Hepatocyte (in vitro differentiated cells): ENCODE results near the gene EEFSEC.

Experiments used
- EZH2 ChIP-seq: fragments of 200-600 bp; sonication (generic); IDR thresholded peaks from 2 replicates; pipeline ENCODE4 v1.6.1; 2016; ENCODE audit warnings: antibody characterized with exemption, mild to moderate bottlenecking, borderline replicate concordance
- EZH2phosphoT487 ChIP-seq: fragments of 200-600 bp; sonication (generic); IDR thresholded peaks from one replicate; pipeline ENCODE4 v1.6.1; 2018; ENCODE audit warnings: antibody characterized with exemption, mild to moderate bottlenecking, low read depth, moderate library complexity; ENCODE audit not compliant: unreplicated experiment, severe bottlenecking
- TF ChIP-seq, protein P1 (sequence below): fragments of 200-600 bp; sonication (generic); IDR thresholded peaks from 2 replicates; pipeline ENCODE4 v1.5.1; 2016; ENCODE audit warnings: antibody characterized with exemption, mild to moderate bottlenecking; ENCODE audit not compliant: poor library complexity

GRCh38 chr3:128280481-128281052, 127.3 kb downstream of the EEFSEC start:
- TF ChIP-seq, protein P1, sequence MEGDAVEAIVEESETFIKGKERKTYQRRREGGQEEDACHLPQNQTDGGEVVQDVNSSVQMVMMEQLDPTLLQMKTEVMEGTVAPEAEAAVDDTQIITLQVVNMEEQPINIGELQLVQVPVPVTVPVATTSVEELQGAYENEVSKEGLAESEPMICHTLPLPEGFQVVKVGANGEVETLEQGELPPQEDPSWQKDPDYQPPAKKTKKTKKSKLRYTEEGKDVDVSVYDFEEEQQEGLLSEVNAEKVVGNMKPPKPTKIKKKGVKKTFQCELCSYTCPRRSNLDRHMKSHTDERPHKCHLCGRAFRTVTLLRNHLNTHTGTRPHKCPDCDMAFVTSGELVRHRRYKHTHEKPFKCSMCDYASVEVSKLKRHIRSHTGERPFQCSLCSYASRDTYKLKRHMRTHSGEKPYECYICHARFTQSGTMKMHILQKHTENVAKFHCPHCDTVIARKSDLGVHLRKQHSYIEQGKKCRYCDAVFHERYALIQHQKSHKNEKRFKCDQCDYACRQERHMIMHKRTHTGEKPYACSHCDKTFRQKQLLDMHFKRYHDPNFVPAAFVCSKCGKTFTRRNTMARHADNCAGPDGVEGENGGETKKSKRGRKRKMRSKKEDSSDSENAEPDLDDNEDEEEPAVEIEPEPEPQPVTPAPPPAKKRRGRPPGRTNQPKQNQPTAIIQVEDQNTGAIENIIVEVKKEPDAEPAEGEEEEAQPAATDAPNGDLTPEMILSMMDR: no peak
- no peak for TF ChIP-seq EZH2
- TF ChIP-seq EZH2phosphoT487: no peak
